Heart left ventricle (tissue), 16 donors: ENCODE measurements around the gene TNFRSF13B. TPM values are rescaled to one million over a fixed set of nuclear protein-coding genes. Genes with fewer than 3 reads are reported as not detected.

ENCODE experiments used
- ATAC-seq, 4 donors: fragments of 200-7000 bp; cut with Tn5 transposase; one replicate each; pipeline ENCODE4 v1.9.1; 2020 to 2022; ENCODE audit warnings: moderate library complexity in 4 of 4, mild to moderate bottlenecking in 3 of 4, moderate number of reproducible peaks in 1 of 4
- DNase-seq, 5 donors: peaks; one replicate each; pipeline ENCODE4 v3.0.0-alpha.2; 2020
- H3K27ac ChIP-seq, 12 donors: fragments of 200-600 bp; sonication (generic) in 4 of 12; one replicate each; pipeline versions ENCODE4 v1.5.0 to v1.8.0; 2016 to 2022; ENCODE audit warnings: mild to moderate bottlenecking in 2 of 12
- H3K27me3 ChIP-seq, 9 donors: fragments of 200-600 bp; sonication (generic) in 2 of 9; one replicate each; pipeline versions ENCODE4 v1.5.1 to v1.8.0; 2016 to 2022; ENCODE audit warnings: mild to moderate bottlenecking in 3 of 9
- H3K36me3 ChIP-seq, 9 donors: fragments of 200-600 bp; sonication (generic) in 2 of 9; one replicate each; pipeline versions ENCODE4 v1.5.0 to v1.8.0; 2018 to 2022; ENCODE audit warnings: mild to moderate bottlenecking in 2 of 9
- H3K4me1 ChIP-seq, 12 donors: fragments of 200-600 bp; sonication (generic) in 4 of 12; one replicate each; pipeline versions ENCODE4 v1.5.0 to v1.8.0; 2016 to 2022; ENCODE audit warnings: mild to moderate bottlenecking in 3 of 12
- H3K4me3 ChIP-seq, 12 donors: fragments of 200-600 bp; sonication (generic) in 4 of 12; one replicate each; pipeline versions ENCODE4 v1.5.0 to v1.8.0; 2017 to 2022; ENCODE audit warnings: mild to moderate bottlenecking in 9 of 12, moderate library complexity in 4 of 12
- H3K9me3 ChIP-seq, 12 donors: fragments of 200-600 bp; sonication (generic) in 4 of 12; one replicate each; pipeline versions ENCODE4 v1.5.0 to v1.8.0; 2016 to 2022; ENCODE audit warnings: mild to moderate bottlenecking in 1 of 12
- POLR2A ChIP-seq, 2 donors: fragments of 450-650 bp; IDR thresholded peaks; one replicate each; pipeline ENCODE4 v1.6.1; 2017; ENCODE audit warnings: antibody characterized with exemption in 2 of 2, mild to moderate bottlenecking in 2 of 2, moderate library complexity in 2 of 2
- WGBS, 4 donors: extraction: QIAGEN DNeasy Blood & Tissue Kit in 2 of 4; methylation state at CpG; one replicate each; pipeline versions ENCODE4 v1.1.5 to v1.1.7; 2013 to 2018; 5-methylcytosine and 5-hydroxymethylcytosine counted together
- intact Hi-C, 10 donors: fragments of 100-400 bp; cut with DNase I; formaldehyde crosslinking; loops; one replicate each; pipeline versions ENCODE4 v1.11.1 to v1.14.2; 2022
- polyA plus RNA-seq, 2 donors: library from polyadenylated mRNA; stranded (reverse); fragments of 200-250 nt; gene quantifications; one replicate each; pipeline ENCODE4 v1.2.3, GENCODE V29; 2013
- total RNA-seq, 9 donors: library from RNA; depleted of rRNA in 2 of 9; stranded (reverse); fragments of >200 nt in 2 of 9; fragmentation: NEBNext Ultra II Directional in 3 of 9; extraction: Animal tissue kit (Norgen Biotek cat#: 25700) in 3 of 9; gene quantifications; one replicate each; pipeline versions ENCODE4 v1.1.0 to v1.2.4, GENCODE V29; 2016 to 2023
- TF ChIP-seq, protein P1 (sequence below), 12 donors: fragments of 200-600 bp; sonication (generic) in 4 of 12; IDR thresholded peaks; one replicate each; pipeline versions ENCODE4 v1.5.0 to v1.8.0; 2018 to 2022; ENCODE audit warnings: antibody characterized with exemption in 12 of 12, mild to moderate bottlenecking in 5 of 12
- donor health status: ischemic (EF 13 %, LVEDD 7.1; RV severe dilation, severe dysfunction).
- donor health status: healthy with polysubstance abuse.
- donor health status: DM: no; HTN: yes; CAD: no.
- donor health status: DM: no; HTN: no; CAD: no.
- donor health status: ischemic (EF 25% LVEDD 6.9; RV normal size, moderate dysfunction).
- donor health status: ischemic (EF 25% LVEDD 5.7; RV mildly dilated, moderate dysfunction).
- donor health status: healthy.
- donor health status: DM: yes; HTN: yes; CAD: no.
- donor health status: ischemic (EF 35%, LVEDD 5.7; RV mildly dilated, moderate dysfunction).
- donor health status: nonischemic (EF 11% LVEDD 7.7; RV severe dilation, severe dysfunction).
- donor health status: DM: yes; HTN: yes; CAD: no.
- donor health status: PGD.
- donor health status: ischemic (EF 29% LVEDD 5.4; RV normal size, mild dysfunction).
- donor health status: nonischemic (EF 23%, LVEDD 6.1; RV moderate dilation, normal function).

The TNFRSF13B gene
- total and polyA plus RNA-seq, 11 donors: not detected

DNA sequence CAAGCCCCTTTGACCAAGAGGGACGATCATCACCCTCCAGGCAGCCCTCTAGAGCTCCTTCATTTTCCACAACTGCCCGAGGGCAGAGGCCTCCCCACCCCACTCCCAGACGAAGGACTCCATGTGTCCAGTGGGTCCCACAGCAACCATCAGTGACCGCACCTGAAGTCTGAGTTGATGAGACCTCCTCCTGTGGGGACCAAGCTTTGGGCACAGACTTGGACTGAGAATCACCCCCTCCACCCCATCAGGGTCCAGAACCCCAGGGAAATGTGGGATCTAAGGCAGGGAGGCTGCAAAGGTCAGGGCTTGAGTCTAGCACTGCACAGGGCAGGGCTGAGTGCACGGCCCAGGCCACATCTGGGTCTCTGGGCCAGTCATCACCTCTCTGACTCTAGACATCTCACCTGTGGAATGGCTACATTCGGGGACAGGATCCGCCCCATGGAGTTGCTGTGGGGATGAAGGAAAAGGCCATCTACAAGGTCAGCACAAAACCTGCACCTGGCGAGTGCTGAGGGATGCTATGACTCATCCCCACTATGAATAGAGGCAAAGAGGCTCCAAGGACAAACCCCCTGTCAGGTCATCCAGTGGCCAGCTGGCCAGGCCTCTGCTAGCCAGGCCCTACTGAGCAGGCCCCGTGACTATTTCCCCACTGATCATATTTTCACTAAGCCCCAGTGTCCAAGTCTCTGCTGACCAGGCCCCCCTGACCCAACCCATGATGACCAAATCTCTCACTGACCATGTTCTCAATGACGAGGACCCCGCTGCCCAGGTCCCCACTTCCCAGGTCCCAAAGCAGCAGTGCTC is 38.4 kb downstream of the TNFRSF13B start:
- TF ChIP-seq, protein P1, sequence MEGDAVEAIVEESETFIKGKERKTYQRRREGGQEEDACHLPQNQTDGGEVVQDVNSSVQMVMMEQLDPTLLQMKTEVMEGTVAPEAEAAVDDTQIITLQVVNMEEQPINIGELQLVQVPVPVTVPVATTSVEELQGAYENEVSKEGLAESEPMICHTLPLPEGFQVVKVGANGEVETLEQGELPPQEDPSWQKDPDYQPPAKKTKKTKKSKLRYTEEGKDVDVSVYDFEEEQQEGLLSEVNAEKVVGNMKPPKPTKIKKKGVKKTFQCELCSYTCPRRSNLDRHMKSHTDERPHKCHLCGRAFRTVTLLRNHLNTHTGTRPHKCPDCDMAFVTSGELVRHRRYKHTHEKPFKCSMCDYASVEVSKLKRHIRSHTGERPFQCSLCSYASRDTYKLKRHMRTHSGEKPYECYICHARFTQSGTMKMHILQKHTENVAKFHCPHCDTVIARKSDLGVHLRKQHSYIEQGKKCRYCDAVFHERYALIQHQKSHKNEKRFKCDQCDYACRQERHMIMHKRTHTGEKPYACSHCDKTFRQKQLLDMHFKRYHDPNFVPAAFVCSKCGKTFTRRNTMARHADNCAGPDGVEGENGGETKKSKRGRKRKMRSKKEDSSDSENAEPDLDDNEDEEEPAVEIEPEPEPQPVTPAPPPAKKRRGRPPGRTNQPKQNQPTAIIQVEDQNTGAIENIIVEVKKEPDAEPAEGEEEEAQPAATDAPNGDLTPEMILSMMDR (IDR thresholded peaks at IDR 0.05): no peak
- no peak for TF ChIP-seq POLR2A (IDR thresholded peaks at IDR 0.05)
- H3K4me1 ChIP-seq: no peaks in the 10 kb centered on the region
- no peaks in the 10 kb centered on the region for H3K9me3 ChIP-seq
- 81 to 91% (median 89%) methylated on average over 10 to 11 of the region's 11 CpGs for WGBS, 4 donors
- H3K27ac ChIP-seq: no peak overlapping the region
- DNase-seq: peak in 1 of 5 donors; percentile 10
- no peaks in the 10 kb centered on the region for H3K27me3 ChIP-seq
- intact Hi-C loops: no loop called here
- ATAC-seq: peak in 1 of 4 donors; percentile 45
- H3K36me3 ChIP-seq: no peaks in the 10 kb centered on the region
- no peak overlapping the region for H3K4me3 ChIP-seq

GRCh38 chr17:16932611-16933010 is 39.3 kb downstream of the TNFRSF13B start:
- DNase-seq (no peak), ATAC-seq (no peak)
- intact Hi-C loops: no loop called here
- H3K9me3 ChIP-seq: no peaks in the 10 kb centered on the region
- H3K36me3 ChIP-seq: no peaks in the 10 kb centered on the region
- H3K4me1 ChIP-seq: no peaks in the 10 kb centered on the region
- no peaks in the 10 kb centered on the region for H3K27me3 ChIP-seq
- TF ChIP-seq, protein P1 (IDR thresholded peaks at IDR 0.05): no peak
- no peak for TF ChIP-seq POLR2A (IDR thresholded peaks at IDR 0.05)
- H3K27ac ChIP-seq: no peak overlapping the region
- no peak overlapping the region for H3K4me3 ChIP-seq
- WGBS, 4 donors: 87 to 100% (median 90%) methylated on average over 2 to 6 of the region's 6 CpGs

- intact Hi-C loops: no loop called here
- Histone ChIP-seq H3K27me3 (no peaks in the 10 kb centered on the region), H3K4me1 (no peaks in the 10 kb centered on the region), H3K27ac (no peak overlapping the region), H3K4me3 (no peak overlapping the region), H3K36me3 (no peaks in the 10 kb centered on the region), H3K9me3 (no peaks in the 10 kb centered on the region)
- DNase-seq: no peak
- 77 to 85% (median 78%) methylated on average over 6 to 8 of the region's 8 CpGs for WGBS, 4 donors
- TF ChIP-seq, protein P1 (IDR thresholded peaks at IDR 0.05): no peak
- TF ChIP-seq POLR2A (IDR thresholded peaks at IDR 0.05): no peak
- no peak for ATAC-seq
These were observed 39.8 kb downstream of the TNFRSF13B start for GRCh38 chr17:16932156-16932555.

DNA sequence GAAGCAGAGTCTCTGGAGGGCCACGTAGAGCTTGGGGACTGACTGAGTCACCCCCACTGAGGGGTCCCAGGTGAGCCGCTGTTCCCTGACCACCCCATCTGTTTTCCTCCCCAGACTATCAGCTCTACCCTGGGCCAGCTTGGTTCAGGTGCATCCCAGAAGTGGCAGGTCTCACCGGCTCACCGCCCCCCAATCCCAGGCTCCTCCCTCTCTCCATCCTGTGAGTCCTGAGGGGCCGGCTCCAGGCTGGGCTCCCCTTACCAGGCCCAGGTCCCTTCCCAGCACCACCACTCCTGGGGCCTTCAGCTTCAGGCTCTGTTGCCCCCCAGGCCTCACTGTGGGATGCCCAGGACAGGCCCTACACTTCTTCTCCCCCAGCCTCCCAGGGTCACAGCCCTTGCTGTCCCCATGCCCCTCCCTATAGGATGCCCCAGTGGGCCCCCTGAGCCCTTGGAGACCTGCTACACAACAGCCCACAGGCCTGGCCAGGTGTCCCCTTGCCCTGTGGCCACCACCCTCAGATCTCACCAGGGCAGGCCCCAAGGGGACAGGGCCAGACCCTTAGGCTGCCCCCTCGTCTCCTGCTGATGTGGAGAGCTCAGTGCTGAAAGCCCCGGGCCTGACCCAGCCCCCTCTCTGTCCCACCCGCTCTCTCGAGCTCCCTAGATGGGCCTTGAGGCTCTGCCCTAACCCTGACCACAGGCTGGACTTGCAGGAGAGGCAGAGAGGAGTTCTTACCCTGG is 40.4 kb downstream of the TNFRSF13B start:
- intact Hi-C loops: no loop called here
- H3K27ac ChIP-seq: no peak overlapping the region
- no peaks in the 10 kb centered on the region for H3K9me3 ChIP-seq
- no peaks in the 10 kb centered on the region for H3K36me3 ChIP-seq
- 79 to 87% (median 84%) methylated on average over 6 to 9 of the region's 9 CpGs for WGBS, 4 donors
- no peaks in the 10 kb centered on the region for H3K27me3 ChIP-seq
- no peaks in the 10 kb centered on the region for H3K4me1 ChIP-seq
- no peak overlapping the region for H3K4me3 ChIP-seq
- TF ChIP-seq, protein P1 (IDR thresholded peaks at IDR 0.05): no peak
- TF ChIP-seq POLR2A (IDR thresholded peaks at IDR 0.05): no peak
- DNase-seq: no peak
- no peak for ATAC-seq
